Anterior cingulate cortex (tissue), 58 donors: Measurements from ENCODE around the gene PCBP2.

Experiments
- DNase-seq, 58 donors: peaks; one replicate each; lab custom pipeline; 2025; lab: John Stamatoyannopoulos, UW

The PCBP2 gene

GRCh38 chr12:53489242-53489864, 37.5 kb downstream of the PCBP2 start:
- DNase-seq, result no peak

GRCh38 chr12:53492188-53492587, 40.3 kb downstream of the PCBP2 start:
- DNase-seq, result peak in 1 of 58 donors; percentile 15

GRCh38 chr12:53492830-53493609, 41.1 kb downstream of the PCBP2 start:
- DNase-seq, result peak; percentile 54 to 97 (median 93)

GRCh38 chr12:53493610-53494391, 41.9 kb downstream of the PCBP2 start:
- peak in 2 of 58 donors; percentile 36 to 42 for DNase-seq

- DNase-seq, result peak in 12 of 58 donors; percentile 9 to 39 (median 22)
Measured at GRCh38 chr12:53495903-53496751, 44.2 kb downstream of the PCBP2 start.

- no peak for DNase-seq
Measured at GRCh38 chr12:53496752-53497032, 44.8 kb downstream of the PCBP2 start.

- no peak for DNase-seq
Measured at GRCh38 chr12:53497461-53497860, 45.6 kb downstream of the PCBP2 start.

- DNase-seq, result no peak
Measured at GRCh38 chr12:53498235-53498630, 46.3 kb downstream of the PCBP2 start.

- DNase-seq, result peak in 55 of 58 donors; percentile 39 to 94 (median 74)
Measured at GRCh38 chr12:53499266-53500141, 47.6 kb downstream of the PCBP2 start, which contains the start of gene MAP3K12. MAP3K12 (minus strand) TSS chr12:53499458; CDS start chr12:53487391, 12,067 bp downstream.

GRCh38 chr12:53500142-53500775, 48.4 kb downstream of the PCBP2 start:
- DNase-seq, result peak in 4 of 58 donors; percentile 33 to 71 (median 67)

- peak; percentile 95 to 100 (median 99) for DNase-seq
Measured at GRCh38 chr12:53500776-53501614, 49.1 kb downstream of the PCBP2 start, which contains the start of gene TARBP2. TARBP2 (plus strand) TSS chr12:53501283; CDS start chr12:53501409, 126 bp downstream.

- DNase-seq, result peak in 2 of 58 donors; percentile 51 to 57
Measured at GRCh38 chr12:53501615-53502181, 49.8 kb downstream of the PCBP2 start.

GRCh38 chr12:53502331-53502730, 50.4 kb downstream of the PCBP2 start:
- peak in 5 of 58 donors; percentile 27 to 37 (median 32) for DNase-seq

- DNase-seq, result no peak
Measured at GRCh38 chr12:53502983-53503728, 51.3 kb downstream of the PCBP2 start.

- DNase-seq, result no peak
Measured at GRCh38 chr12:53504004-53504920, 52.4 kb downstream of the PCBP2 start.
